Measurements from ENCODE around the gene BCKDHB. TPM values are rescaled to one million over a fixed set of nuclear protein-coding genes. Genes with fewer than 3 reads are reported as not detected.

Gene BCKDHB
- total and polyA plus RNA-seq, 2 experiments from 2014 or later, result 32.1 to 42.7 TPM

DNA sequence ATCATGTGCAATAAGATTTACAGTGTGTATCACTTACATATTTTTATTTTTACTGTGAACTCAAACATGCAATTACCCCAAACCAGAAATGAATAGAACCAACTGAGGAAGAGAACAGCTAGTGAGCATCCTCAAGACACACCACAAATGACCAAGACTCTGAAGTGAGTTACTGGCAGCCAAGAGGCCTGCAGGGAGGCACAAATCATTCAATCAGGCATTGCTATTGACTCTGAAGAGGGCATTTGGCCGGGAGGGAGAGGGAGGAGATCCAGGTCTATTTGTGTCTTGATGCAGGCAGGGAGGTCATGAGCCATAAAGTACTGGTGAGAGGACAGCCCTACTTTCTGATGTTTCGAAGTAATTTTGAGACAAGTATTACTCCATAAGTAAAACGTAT lies 257.7 kb downstream of the BCKDHB start:
- no peak overlapping the region for H3K27ac Mint-ChIP-seq
- H3K27me3 ChIP-seq (ENCODE audit: insufficient read depth), result no peaks in the 10 kb centered on the region
- no peak overlapping the region for H3K27ac ChIP-seq (ENCODE audit: low read depth)
- DNase-seq (ENCODE audit: low spot score) (no peak), ATAC-seq (no peak)
- H3K36me3 ChIP-seq (ENCODE audit: insufficient read depth), result no peaks in the 10 kb centered on the region
- peaks cover 3% of the 10 kb centered on the region for H3K27me3 Mint-ChIP-seq (ENCODE audit: insufficient read depth, low read depth, poor library complexity)
- TF ChIP-seq EZH2phosphoT487 (IDR thresholded peaks at IDR 0.05; ENCODE audit: unreplicated experiment) (no peak), JUNB (IDR thresholded peaks at IDR 0.05; ENCODE audit: unreplicated experiment) (no peak), EZH2 (IDR thresholded peaks at IDR 0.05; ENCODE audit: low read depth, unreplicated experiment) (no peak), STAT1 (IDR thresholded peaks at IDR 0.05; ENCODE audit: unreplicated experiment) (no peak)
- TF ChIP-seq, protein P1, sequence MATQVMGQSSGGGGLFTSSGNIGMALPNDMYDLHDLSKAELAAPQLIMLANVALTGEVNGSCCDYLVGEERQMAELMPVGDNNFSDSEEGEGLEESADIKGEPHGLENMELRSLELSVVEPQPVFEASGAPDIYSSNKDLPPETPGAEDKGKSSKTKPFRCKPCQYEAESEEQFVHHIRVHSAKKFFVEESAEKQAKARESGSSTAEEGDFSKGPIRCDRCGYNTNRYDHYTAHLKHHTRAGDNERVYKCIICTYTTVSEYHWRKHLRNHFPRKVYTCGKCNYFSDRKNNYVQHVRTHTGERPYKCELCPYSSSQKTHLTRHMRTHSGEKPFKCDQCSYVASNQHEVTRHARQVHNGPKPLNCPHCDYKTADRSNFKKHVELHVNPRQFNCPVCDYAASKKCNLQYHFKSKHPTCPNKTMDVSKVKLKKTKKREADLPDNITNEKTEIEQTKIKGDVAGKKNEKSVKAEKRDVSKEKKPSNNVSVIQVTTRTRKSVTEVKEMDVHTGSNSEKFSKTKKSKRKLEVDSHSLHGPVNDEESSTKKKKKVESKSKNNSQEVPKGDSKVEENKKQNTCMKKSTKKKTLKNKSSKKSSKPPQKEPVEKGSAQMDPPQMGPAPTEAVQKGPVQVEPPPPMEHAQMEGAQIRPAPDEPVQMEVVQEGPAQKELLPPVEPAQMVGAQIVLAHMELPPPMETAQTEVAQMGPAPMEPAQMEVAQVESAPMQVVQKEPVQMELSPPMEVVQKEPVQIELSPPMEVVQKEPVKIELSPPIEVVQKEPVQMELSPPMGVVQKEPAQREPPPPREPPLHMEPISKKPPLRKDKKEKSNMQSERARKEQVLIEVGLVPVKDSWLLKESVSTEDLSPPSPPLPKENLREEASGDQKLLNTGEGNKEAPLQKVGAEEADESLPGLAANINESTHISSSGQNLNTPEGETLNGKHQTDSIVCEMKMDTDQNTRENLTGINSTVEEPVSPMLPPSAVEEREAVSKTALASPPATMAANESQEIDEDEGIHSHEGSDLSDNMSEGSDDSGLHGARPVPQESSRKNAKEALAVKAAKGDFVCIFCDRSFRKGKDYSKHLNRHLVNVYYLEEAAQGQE (IDR thresholded peaks at IDR 0.05; ENCODE audit: unreplicated experiment), result no peak
- TF ChIP-seq, protein P2, sequence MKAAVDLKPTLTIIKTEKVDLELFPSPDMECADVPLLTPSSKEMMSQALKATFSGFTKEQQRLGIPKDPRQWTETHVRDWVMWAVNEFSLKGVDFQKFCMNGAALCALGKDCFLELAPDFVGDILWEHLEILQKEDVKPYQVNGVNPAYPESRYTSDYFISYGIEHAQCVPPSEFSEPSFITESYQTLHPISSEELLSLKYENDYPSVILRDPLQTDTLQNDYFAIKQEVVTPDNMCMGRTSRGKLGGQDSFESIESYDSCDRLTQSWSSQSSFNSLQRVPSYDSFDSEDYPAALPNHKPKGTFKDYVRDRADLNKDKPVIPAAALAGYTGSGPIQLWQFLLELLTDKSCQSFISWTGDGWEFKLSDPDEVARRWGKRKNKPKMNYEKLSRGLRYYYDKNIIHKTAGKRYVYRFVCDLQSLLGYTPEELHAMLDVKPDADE (IDR thresholded peaks at IDR 0.05), result no peak
- H3K4me3 ChIP-seq, result no peak overlapping the region
- H3K4me3 Mint-ChIP-seq, result no peak overlapping the region
- H3F3A ChIP-seq (replicated peaks; ENCODE audit: low read depth), result no peaks in the 10 kb centered on the region
- H3K79me2 ChIP-seq (replicated peaks; ENCODE audit: insufficient read depth), result no peaks in the 10 kb centered on the region
- H3K9me3 Mint-ChIP-seq, result no peaks in the 10 kb centered on the region
- no peaks in the 10 kb centered on the region; the same call in none of the 2 replicates for H3K4me1 ChIP-seq (ENCODE audit: insufficient read depth)
- no peak overlapping the region for H3K4me2 ChIP-seq
- H4K20me1 ChIP-seq (replicated peaks; ENCODE audit: insufficient read depth), result no peaks in the 10 kb centered on the region
- no peaks in the 10 kb centered on the region for H3K9me2 ChIP-seq (ENCODE audit: insufficient read depth)
- H3K36me3 Mint-ChIP-seq (ENCODE audit: low read depth), result 0 out of 3 replicates have a peak, but pooled peaks cover 2% of the 10 kb centered on the region
- no peak overlapping the region for H2AFZ ChIP-seq
- peaks cover 3% of the 10 kb centered on the region for H3K4me1 Mint-ChIP-seq

DNA sequence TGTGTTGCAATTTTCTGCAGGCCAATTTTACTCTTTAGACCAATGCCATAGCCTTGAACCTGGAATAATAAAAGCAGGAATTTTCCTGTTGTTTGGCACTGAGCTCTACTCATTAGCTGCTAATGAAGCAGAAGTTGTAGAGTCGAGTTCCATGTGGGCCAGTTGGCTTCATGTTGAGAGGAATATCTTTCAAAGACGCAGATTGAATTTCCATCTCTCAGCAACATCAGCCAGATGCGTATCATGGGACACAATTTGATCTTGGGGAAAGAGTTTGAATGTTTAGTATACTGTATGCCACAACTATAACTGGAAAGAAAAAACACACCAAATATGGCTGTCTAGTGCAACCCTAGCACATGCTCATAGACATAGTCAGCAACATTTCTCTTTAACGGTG lies 259.6 kb downstream of the BCKDHB start:
- no peaks in the 10 kb centered on the region for H3K27me3 ChIP-seq (ENCODE audit: insufficient read depth)
- H3K36me3 ChIP-seq (ENCODE audit: insufficient read depth), result no peaks in the 10 kb centered on the region
- Mint-ChIP-seq H3K27me3 (ENCODE audit: insufficient read depth, low read depth, poor library complexity) (peaks cover 3% of the 10 kb centered on the region), H3K9me3 (no peaks in the 10 kb centered on the region; the same call in 2 of the 3 replicates), H3K4me1 (no peaks in the 10 kb centered on the region; the same call in 1 of the 3 replicates), H3K27ac (no peak overlapping the region), H3K4me3 (no peak overlapping the region), H3K36me3 (ENCODE audit: low read depth) (no peaks in the 10 kb centered on the region)
- H3K27ac ChIP-seq (ENCODE audit: low read depth), result no peak overlapping the region
- no peaks in the 10 kb centered on the region; the same call in none of the 2 replicates for H3K4me1 ChIP-seq (ENCODE audit: insufficient read depth)
- ATAC-seq (no peak), DNase-seq (ENCODE audit: low spot score) (no peak)
- H2AFZ ChIP-seq, result no peak overlapping the region
- no peak overlapping the region for H3K4me3 ChIP-seq
- H3F3A ChIP-seq (replicated peaks; ENCODE audit: low read depth), result no peaks in the 10 kb centered on the region
- no peaks in the 10 kb centered on the region for H4K20me1 ChIP-seq (replicated peaks; ENCODE audit: insufficient read depth)
- no peak overlapping the region for H3K4me2 ChIP-seq
- H3K9me2 ChIP-seq (ENCODE audit: insufficient read depth), result no peaks in the 10 kb centered on the region
- no peaks in the 10 kb centered on the region for H3K79me2 ChIP-seq (replicated peaks; ENCODE audit: insufficient read depth)
- TF ChIP-seq JUNB (IDR thresholded peaks at IDR 0.05; ENCODE audit: unreplicated experiment) (no peak), NANOG (IDR thresholded peaks at IDR 0.05; ENCODE audit: borderline replicate concordance) (no peak)
- TF ChIP-seq, protein P3, sequence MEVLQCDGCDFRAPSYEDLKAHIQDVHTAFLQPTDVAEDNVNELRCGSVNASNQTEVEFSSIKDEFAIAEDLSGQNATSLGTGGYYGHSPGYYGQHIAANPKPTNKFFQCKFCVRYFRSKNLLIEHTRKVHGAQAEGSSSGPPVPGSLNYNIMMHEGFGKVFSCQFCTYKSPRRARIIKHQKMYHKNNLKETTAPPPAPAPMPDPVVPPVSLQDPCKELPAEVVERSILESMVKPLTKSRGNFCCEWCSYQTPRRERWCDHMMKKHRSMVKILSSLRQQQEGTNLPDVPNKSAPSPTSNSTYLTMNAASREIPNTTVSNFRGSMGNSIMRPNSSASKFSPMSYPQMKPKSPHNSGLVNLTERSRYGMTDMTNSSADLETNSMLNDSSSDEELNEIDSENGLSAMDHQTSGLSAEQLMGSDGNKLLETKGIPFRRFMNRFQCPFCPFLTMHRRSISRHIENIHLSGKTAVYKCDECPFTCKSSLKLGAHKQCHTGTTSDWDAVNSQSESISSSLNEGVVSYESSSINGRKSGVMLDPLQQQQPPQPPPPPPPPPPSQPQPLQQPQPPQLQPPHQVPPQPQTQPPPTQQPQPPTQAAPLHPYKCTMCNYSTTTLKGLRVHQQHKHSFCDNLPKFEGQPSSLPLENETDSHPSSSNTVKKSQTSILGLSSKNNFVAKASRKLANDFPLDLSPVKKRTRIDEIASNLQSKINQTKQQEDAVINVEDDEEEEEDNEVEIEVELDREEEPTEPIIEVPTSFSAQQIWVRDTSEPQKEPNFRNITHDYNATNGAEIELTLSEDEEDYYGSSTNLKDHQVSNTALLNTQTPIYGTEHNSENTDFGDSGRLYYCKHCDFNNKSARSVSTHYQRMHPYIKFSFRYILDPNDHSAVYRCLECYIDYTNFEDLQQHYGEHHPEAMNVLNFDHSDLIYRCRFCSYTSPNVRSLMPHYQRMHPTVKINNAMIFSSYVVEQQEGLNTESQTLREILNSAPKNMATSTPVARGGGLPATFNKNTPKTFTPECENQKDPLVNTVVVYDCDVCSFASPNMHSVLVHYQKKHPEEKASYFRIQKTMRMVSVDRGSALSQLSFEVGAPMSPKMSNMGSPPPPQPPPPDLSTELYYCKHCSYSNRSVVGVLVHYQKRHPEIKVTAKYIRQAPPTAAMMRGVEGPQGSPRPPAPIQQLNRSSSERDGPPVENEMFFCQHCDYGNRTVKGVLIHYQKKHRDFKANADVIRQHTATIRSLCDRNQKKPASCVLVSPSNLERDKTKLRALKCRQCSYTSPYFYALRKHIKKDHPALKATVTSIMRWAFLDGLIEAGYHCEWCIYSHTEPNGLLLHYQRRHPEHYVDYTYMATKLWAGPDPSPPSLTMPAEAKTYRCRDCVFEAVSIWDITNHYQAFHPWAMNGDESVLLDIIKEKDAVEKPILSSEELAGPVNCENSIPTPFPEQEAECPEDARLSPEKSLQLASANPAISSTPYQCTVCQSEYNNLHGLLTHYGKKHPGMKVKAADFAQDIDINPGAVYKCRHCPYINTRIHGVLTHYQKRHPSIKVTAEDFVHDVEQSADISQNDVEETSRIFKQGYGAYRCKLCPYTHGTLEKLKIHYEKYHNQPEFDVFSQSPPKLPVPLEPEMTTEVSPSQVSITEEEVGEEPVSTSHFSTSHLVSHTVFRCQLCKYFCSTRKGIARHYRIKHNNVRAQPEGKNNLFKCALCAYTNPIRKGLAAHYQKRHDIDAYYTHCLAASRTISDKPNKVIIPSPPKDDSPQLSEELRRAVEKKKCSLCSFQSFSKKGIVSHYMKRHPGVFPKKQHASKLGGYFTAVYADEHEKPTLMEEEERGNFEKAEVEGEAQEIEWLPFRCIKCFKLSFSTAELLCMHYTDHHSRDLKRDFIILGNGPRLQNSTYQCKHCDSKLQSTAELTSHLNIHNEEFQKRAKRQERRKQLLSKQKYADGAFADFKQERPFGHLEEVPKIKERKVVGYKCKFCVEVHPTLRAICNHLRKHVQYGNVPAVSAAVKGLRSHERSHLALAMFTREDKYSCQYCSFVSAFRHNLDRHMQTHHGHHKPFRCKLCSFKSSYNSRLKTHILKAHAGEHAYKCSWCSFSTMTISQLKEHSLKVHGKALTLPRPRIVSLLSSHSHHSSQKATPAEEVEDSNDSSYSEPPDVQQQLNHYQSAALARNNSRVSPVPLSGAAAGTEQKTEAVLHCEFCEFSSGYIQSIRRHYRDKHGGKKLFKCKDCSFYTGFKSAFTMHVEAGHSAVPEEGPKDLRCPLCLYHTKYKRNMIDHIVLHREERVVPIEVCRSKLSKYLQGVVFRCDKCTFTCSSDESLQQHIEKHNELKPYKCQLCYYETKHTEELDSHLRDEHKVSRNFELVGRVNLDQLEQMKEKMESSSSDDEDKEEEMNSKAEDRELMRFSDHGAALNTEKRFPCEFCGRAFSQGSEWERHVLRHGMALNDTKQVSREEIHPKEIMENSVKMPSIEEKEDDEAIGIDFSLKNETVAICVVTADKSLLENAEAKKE (CRISPR knock-in tag; IDR thresholded peaks at IDR 0.05), result no peak
- TF ChIP-seq, protein P4, sequence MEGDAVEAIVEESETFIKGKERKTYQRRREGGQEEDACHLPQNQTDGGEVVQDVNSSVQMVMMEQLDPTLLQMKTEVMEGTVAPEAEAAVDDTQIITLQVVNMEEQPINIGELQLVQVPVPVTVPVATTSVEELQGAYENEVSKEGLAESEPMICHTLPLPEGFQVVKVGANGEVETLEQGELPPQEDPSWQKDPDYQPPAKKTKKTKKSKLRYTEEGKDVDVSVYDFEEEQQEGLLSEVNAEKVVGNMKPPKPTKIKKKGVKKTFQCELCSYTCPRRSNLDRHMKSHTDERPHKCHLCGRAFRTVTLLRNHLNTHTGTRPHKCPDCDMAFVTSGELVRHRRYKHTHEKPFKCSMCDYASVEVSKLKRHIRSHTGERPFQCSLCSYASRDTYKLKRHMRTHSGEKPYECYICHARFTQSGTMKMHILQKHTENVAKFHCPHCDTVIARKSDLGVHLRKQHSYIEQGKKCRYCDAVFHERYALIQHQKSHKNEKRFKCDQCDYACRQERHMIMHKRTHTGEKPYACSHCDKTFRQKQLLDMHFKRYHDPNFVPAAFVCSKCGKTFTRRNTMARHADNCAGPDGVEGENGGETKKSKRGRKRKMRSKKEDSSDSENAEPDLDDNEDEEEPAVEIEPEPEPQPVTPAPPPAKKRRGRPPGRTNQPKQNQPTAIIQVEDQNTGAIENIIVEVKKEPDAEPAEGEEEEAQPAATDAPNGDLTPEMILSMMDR (conservative IDR thresholded peaks at IDR 0.05; ENCODE audit: low read depth in 2 of 2), result no peak
